NCI-H2107 (cell line): Measurements from ENCODE around the gene HNRNPDL.
"Not testable (repeated sequence)": the region's sequence is repeated elsewhere in the genome, so short reads cannot be mapped to it uniquely, and the experiment has no call there.

Experiments used
- DNase-seq: peaks from one replicate; lab custom pipeline; 2025; lab: John Stamatoyannopoulos, UW

The HNRNPDL gene

DNA sequence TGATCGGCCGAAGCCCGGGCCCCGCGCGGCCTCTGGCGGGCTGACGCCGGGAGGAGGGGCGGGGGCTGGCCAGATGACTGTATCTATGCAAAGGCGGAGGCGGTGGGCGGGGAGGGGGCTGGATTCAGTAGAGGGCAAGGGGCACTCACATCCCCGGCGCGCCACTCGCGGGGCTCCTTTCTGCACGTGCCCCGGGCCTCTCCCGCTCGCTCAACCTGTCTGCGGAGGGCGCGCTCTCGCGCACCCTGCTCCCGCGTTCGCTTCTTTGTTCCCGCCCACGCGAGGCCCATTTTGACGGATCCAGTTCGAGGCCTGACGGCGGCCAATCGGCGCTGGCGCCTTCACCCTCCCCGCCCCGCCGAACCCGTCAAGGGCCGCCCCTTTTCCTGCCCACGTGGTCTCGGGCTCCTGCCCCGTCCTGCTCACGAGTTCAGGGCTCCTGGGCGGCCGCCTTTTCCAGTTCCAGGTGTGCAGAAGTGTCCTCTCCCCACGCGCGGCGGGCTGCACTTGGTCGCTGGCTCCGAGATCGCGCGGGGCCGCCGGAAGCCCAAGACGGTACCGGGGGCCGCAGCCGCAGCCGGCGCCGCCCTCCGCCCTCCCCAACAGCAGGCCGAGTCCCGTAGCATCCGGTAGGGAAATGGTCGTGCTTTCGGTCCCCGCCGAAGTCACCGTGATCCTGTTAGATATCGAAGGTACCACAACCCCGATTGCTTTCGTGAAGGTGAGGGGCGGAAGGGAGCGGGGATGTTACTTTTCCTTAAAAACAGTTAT lies at the start of gene HNRNPDL, which contains the start of gene ENOPH1:
Gene HNRNPDL (minus strand): TSS at position 270 of the 771 bp plus-strand sequence. CDS start 772 bp downstream, outside the sequence.
Gene ENOPH1 (plus strand): TSS at position 398 of the 771 bp plus-strand sequence. CDS start 240 bp downstream, at position 638.
- DNase-seq, result peak; percentile 80

DNA sequence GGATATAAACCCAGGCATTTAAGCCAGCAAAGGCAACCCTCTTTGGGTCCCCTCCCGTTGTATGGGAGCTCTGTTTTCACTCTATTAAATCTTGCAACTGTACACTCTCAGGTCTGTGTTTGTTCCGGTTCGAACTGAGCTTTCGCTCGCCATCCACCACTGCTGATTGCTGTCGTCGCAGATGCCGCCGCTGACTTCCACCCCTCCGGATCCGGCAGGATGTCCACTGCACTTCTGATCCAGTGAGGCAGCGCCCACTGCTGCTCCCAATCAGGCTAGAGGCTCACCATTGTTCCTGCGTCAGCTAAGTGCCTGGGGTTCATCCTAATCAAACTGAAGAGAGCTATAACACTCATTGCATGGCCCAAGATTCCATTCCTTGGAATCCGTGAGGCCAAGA lies 49.3 kb upstream of the HNRNPDL start:
- DNase-seq, result no peak

GRCh38 chr4:82477469-82477868 lies 47.2 kb upstream of the HNRNPDL start:
- not testable (repeated sequence) for DNase-seq

- not testable (repeated sequence) for DNase-seq
Measured at GRCh38 chr4:82475931-82476330, 45.7 kb upstream of the HNRNPDL start.

DNA sequence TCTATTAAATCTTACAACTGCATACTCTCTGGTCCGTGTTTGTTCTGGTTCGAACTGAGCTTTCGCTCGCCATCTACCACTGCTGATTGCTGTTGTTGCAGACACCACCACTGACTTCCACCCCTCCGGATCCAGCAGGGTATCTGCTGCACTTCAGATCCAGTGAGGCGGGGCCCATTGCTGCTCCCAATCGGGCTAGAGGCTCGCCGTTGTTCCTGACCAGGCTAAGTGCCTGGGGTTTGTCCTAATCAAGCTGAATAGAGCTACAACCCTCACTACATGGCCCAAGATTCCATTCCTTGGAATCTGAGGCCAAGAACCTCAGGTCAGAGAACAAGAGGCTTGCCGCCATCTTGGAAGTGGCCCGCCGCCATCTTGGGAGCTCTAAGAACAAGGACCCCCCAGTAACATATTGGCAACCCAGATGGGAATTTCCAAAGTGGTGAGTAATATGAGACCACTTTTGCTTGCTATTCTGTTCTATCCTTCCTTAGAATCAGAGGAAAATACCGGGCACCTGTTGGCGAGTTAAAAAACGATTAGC lies 43.4 kb upstream of the HNRNPDL start:
- no peak for DNase-seq

- not testable (repeated sequence) for DNase-seq
Measured at GRCh38 chr4:82473080-82473479, 42.8 kb upstream of the HNRNPDL start.

- no peak for DNase-seq
Measured at GRCh38 chr4:82469791-82470345, 39.6 kb upstream of the HNRNPDL start.

GRCh38 chr4:82467471-82467870 lies 37.2 kb upstream of the HNRNPDL start:
- DNase-seq, result no peak

DNA sequence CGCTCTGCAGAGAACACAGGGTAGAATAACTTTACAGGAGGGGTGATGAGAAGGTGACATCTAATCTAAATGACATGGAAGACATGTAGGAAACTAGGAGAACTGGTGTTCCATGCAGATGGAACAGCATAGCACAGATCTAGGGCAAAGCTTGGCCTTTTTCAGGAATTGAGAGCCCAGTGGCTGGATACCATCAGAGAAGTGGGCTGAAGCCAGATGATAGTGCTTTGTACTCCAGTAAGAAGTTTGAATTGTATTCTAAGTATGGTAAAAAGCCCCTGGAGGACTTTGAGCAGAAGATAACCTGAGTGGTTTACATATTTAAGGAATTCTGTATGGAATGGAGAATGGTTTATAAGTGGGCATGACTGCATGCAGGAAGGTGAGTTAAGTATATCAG lies 33.0 kb upstream of the HNRNPDL start:
- DNase-seq, result no peak

- DNase-seq, result peak; percentile 20
Measured at GRCh38 chr4:82462415-82462831, 32.2 kb upstream of the HNRNPDL start.

DNA sequence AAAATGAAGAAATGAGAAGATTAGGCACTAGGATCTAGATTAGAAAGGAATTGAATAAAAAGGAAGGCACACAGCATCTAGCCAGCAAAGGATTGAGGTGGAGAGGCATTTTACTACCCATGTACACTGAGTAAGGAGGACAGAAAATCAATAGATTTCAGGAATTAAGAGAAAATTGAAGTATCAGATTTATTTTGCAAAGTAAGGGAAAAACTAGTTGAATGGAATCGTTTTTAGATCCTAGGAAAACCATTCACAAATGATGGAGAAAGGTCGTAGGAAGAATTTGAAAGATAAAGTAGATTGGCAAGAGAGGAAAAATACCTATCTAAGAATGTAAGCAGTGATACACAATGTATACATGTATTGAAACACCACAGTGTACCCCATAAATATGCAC lies 31.4 kb upstream of the HNRNPDL start:
- DNase-seq, result no peak

DNA sequence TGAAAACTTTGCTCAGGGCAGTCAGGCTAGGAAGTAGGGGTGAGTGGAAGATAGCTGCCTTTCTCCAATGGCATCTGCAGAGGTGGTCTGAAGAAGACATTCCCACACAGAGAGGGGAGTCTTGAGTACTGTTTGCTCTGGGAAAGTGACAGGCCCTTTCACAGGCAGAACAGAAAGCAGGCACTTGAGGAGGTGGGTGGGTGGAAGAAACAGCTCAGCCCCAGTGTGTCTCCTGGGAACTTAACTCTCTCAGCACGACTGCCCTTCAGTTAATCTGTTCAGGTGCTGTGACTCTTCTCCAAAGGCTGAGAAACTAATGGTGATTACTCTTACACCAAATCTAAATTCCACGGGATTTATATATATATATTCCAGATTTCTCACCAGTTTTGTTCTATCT lies 28.5 kb upstream of the HNRNPDL start:
- no peak for DNase-seq

DNA sequence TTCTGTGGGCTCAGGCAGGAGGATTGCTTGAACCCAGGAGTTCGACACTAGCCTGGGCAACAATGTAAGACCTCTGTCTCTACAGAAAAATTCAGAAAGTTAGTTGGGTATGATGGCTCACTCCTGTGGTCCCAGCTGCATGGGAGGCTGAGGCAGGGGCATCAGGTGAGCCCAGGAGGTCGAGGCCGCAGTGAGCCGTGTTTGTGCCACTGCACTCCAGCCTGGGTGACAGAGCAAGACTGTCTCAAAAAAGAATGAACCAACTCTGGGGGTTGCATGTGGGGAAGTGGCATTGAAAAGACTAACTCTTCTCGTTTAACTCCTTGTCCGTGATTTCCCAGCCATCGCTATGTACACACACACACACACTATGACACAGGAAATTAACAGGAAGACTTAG lies 27.0 kb upstream of the HNRNPDL start:
- DNase-seq, result no peak

DNA sequence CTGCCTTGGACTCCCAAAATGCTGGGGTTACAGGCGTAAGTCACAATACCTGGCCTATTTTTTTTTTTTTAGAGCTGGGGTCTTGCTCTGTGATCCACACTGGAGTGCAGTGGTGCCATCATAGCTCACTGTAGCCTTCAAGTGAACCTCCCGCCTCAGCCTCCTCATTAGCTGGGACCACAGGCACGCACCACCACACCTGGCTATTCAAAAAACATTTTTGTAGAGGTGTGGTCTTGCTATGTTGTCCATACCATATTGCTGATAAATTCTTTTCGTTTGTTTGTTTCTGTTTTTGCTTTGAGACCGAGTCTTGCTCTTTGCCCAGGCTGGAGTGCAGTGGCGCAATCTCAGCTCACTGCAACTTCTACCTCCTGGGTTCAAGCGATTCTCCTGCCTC lies 21.8 kb upstream of the HNRNPDL start:
- DNase-seq, result no peak

GRCh38 chr4:82450966-82451755 lies 20.9 kb upstream of the HNRNPDL start:
- no peak for DNase-seq

DNA sequence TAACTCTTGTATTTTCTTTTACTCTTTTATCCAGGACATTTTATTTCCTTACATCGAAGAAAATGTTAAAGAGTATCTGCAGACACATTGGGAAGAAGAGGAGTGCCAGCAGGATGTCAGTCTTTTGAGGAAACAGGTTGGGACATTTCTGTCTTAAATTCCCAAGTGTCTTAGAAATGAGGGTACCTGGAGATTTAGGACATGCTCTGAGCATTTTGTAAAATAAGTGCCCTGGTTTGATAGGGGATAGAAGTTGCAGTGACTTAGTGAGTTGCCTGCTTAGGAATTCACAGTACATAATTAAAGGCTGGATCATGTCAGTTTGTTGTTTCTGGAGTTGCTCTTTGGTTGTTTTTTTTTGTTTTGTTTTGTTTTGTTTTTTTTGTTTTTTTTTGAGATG lies 17.6 kb upstream of the HNRNPDL start:
- DNase-seq, result no peak

GRCh38 chr4:82439088-82439487 lies 8.8 kb upstream of the HNRNPDL start:
- no peak for DNase-seq

DNA sequence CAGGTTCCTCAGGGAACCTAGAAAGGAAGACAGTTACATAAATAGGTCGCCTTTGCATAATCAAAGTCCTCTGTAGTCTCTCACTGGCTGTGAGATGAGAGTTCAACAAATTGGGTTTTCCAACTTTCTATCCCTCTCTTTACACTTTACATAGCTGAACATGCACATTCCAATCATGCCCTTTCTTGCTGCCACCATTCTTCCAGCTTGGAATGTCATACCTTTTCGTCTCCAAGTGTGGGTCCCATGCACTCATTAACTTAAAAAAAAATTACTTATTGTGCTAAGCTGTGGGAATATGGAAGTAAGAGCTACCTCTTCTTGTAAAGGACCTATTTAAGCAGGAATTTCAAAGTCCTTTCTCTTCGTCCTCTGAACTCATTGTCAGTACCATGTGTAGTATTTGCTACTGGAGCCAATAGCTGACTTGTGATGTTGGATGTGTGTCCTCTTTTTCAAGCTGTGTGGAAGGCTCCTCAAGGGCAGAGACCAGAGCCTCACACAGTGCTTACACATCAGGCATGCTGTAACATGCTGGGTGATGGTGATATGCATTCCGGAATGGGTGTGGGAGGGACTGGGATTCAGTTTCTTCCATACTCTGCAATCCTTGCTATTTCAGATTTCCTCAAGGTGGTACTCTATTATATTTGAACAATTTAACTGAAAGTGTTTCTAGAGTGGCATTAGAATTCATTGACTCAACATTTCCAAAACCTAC lies 7.2 kb upstream of the HNRNPDL start:
- no peak for DNase-seq

- no peak for DNase-seq
Measured at GRCh38 chr4:82436780-82437179, 6.5 kb upstream of the HNRNPDL start.

GRCh38 chr4:82436130-82436529 lies 5.9 kb upstream of the HNRNPDL start:
- DNase-seq, result no peak

DNA sequence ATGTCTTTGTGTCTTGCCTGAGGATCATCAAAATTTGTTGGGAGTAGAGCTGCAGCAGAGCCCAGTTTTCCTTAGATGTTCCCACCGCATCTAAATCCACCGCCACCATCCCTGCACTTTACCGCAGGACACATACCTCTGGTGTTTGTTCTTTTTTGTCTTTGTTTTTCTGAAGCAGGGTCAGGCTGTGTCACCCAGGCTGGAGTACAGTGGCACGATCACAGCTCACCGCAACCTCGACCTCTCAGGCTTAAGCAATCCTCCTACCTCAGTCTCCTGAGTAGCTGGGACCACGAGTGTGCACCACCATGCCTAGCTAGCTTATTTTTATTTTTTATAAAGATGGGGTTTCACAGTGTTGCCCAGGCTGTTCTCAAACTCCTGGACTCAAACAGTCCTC lies 4.7 kb upstream of the HNRNPDL start:
- no peak for DNase-seq

DNA sequence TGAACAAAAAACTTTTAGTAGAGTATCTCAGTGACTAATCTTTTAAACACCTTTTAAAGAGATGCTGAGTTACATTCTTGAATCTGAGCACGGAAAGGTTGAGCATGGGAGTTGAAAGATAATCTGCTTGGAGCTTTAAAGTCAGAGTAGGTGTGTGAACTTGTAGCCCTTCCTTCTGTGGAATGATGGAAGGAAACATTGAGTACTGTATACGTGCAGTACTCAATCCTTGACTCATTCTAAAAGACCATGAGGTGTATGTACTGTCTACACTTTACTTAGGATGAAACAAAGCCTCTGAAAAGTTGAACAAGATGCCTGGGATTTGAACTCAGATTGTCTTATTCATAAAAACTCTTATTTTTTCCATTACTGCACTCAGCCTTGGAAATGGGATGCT lies 3.5 kb upstream of the HNRNPDL start:
- no peak for DNase-seq
